A549 (cell line): ENCODE data around the gene SS18L1.
A peak's percentile ranks its signal among the peaks of the same experiment; 100 is the strongest.

Source experiments
- CBX2 ChIP-seq: fragments of 200-600 bp; sonication (generic); IDR thresholded peaks from 2 replicates; pipeline ENCODE4 v1.6.1; 2016; ENCODE audit warnings: low read depth, mild to moderate bottlenecking, borderline replicate concordance
- CHD2 ChIP-seq: fragments of 150-350 bp; IDR thresholded peaks from 2 replicates; pipeline ENCODE4 v1.6.1; 2014; ENCODE audit warnings: low read length; ENCODE audit not compliant: partially characterized antibody
- EP300 ChIP-seq, 2 experiments: fragments of >200 bp; sonication (Bioruptor Twin); formaldehyde crosslinking; IDR thresholded peaks; 2 replicates in 1 of 2; 3 replicates in 1 of 2; pipeline ENCODE4 v1.6.1; 2016 to 2017
- HOXA7 ChIP-seq: fragments of 250-450 bp; sonication (Bioruptor Pico); IDR thresholded peaks from 2 replicates; pipeline ENCODE4 v1.5.0; 2020; ENCODE audit warnings: mild to moderate bottlenecking, moderate library complexity
- NFE2L2 ChIP-seq: fragments of 150-350 bp; conservative IDR thresholded peaks from 2 replicates; pipeline ENCODE4 v1.6.1; 2014; ENCODE audit warnings: low read length
- POLR2A ChIP-seq: IDR thresholded peaks from 2 replicates; pipeline ENCODE4 v1.6.1; 2012; ENCODE audit warnings: mild to moderate bottlenecking, low read length
- RCOR1 ChIP-seq: fragments of 150-350 bp; IDR thresholded peaks from 2 replicates; pipeline ENCODE4 v1.6.1; 2014; ENCODE audit warnings: antibody characterized with exemption, low read length, low read depth
- TFCP2L1 ChIP-seq: fragments of 250-450 bp; sonication (Bioruptor Pico); IDR thresholded peaks from 2 replicates; pipeline ENCODE4 v1.5.0; 2021; ENCODE audit warnings: mild to moderate bottlenecking
- ZNF302 ChIP-seq: fragments of 250-450 bp; sonication (Bioruptor Pico); IDR thresholded peaks from 2 replicates; pipeline ENCODE4 v1.9.0; 2021; ENCODE audit warnings: inconsistent platforms, mild to moderate bottlenecking, moderate library complexity
- TF ChIP-seq, protein P1 (sequence below): fragments of >200 bp; sonication (Bioruptor Twin); formaldehyde crosslinking; IDR thresholded peaks from 3 replicates; pipeline ENCODE4 v1.5.1; 2016
- TF ChIP-seq, protein P2 (sequence below): fragments of >200 bp; sonication (Bioruptor Twin); formaldehyde crosslinking; IDR thresholded peaks from 2 replicates; pipeline ENCODE4 v1.6.1; 2016
- TF ChIP-seq, protein P3 (sequence below): fragments of 250-450 bp; sonication (Bioruptor Pico); IDR thresholded peaks from 2 replicates; pipeline ENCODE4 v1.5.0; 2020; ENCODE audit warnings: low read depth, mild to moderate bottlenecking, moderate library complexity

DNA sequence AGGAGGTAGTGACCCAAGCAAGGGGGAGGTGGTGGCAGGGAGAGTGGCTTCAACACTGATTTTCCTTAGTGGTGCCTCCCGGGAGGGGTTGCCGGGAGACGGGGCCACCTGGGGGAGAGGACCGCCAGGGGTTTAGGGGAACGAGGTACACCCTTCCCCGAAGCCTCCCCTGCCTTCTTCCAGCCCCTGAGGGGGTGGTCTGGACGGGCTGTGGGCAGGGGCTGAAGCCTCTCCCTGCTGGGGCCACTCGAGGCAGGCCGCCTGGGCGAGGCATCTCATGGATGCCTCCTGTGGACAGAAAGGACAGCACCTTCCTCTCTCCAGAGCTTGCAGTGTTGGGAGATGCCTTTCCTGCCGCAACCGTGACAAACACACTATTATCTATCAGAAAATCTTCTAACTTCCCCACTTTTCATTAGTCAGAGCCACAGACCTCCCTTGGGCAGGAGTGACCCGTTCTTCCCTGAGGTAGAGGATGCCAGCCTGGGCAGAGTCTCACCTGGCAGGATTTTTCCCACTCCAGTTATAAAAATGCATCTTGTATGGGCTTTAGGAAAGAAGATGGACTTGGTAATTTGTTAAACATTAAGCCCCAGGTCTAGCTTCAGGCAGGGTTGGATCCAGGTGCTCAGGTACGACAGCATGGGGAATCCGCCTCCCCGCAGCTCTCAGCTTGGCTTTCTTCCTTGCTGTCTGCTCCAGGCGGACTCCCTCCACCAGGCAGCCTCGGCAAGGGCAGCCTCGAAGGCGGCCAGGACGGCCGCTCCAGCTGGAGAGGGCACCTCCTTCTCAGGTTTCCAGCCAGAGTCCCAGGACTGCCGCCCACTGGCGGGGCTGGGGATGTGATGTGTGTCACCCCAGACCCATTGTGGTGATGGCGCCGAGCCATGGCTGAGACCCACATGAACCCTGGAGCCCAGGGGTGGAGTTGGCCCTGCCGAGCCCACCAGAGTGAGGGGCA, 65.5 kb downstream of the SS18L1 start:
- TF ChIP-seq, protein P1, sequence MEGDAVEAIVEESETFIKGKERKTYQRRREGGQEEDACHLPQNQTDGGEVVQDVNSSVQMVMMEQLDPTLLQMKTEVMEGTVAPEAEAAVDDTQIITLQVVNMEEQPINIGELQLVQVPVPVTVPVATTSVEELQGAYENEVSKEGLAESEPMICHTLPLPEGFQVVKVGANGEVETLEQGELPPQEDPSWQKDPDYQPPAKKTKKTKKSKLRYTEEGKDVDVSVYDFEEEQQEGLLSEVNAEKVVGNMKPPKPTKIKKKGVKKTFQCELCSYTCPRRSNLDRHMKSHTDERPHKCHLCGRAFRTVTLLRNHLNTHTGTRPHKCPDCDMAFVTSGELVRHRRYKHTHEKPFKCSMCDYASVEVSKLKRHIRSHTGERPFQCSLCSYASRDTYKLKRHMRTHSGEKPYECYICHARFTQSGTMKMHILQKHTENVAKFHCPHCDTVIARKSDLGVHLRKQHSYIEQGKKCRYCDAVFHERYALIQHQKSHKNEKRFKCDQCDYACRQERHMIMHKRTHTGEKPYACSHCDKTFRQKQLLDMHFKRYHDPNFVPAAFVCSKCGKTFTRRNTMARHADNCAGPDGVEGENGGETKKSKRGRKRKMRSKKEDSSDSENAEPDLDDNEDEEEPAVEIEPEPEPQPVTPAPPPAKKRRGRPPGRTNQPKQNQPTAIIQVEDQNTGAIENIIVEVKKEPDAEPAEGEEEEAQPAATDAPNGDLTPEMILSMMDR, result 0 out of 3 replicates have a peak, but pooled peaks have one; percentile 14
- TF ChIP-seq ZNF302 (CRISPR knock-in tag) (no peak), CHD2 (no peak), EP300 (IDR thresholded peaks at IDR 0.05) (no peak), HOXA7 (CRISPR knock-in tag) (no peak), POLR2A (no peak), NFE2L2 (no peak), CBX2 (no peak), RCOR1 (no peak), TFCP2L1 (CRISPR knock-in tag) (no peak)
- TF ChIP-seq, protein P2, sequence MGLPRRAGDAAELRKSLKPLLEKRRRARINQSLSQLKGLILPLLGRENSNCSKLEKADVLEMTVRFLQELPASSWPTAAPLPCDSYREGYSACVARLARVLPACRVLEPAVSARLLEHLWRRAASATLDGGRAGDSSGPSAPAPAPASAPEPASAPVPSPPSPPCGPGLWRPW, result no peak
- TF ChIP-seq, protein P3, sequence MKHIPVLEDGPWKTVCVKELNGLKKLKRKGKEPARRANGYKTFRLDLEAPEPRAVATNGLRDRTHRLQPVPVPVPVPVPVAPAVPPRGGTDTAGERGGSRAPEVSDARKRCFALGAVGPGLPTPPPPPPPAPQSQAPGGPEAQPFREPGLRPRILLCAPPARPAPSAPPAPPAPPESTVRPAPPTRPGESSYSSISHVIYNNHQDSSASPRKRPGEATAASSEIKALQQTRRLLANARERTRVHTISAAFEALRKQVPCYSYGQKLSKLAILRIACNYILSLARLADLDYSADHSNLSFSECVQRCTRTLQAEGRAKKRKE (CRISPR knock-in tag), result no peak
